OCI-LY7 (cell line): ENCODE results near the gene TECPR2. TPM values are rescaled to one million over a fixed set of nuclear protein-coding genes. Genes with fewer than 3 reads are reported as not detected.

Source experiments
- BruUV-seq: library from RNA; stranded (reverse); fragments of 400-500 nt; replicated peaks from 2 replicates; lab custom pipeline; 2021; lab: Mats Ljungman, UMichigan
- CTCF ChIA-PET: fragments of 300-600 bp; sonication (Branson Sonifier 250); formaldehyde crosslinking; loops from one replicate; lab custom pipeline; 2022; ENCODE audit warnings: antibody characterized with exemption; ENCODE audit not compliant: unreplicated experiment; lab: Charles Lee
- POLR2A ChIA-PET: fragments of 300-600 bp; sonication (Branson Sonifier 250); formaldehyde crosslinking; loops from one replicate; lab custom pipeline; 2022; ENCODE audit warnings: antibody characterized with exemption; lab: Charles Lee
- DNase-seq: peaks from one replicate; pipeline ENCODE4 v3.0.0-alpha.2; 2015; ENCODE audit warnings: low spot score
- H2AFZ ChIP-seq: fragments of 200-600 bp; sonication (generic), shearing (Covaris generic); 2 replicates; pipeline ENCODE4 v1.6.1; 2014; ENCODE audit warnings: mild to moderate bottlenecking, antibody characterized with exemption, low read length, moderate library complexity
- H3K27ac ChIP-seq: fragments of 200-600 bp; sonication (generic); 2 replicates; pipeline ENCODE4 v1.5.1; 2014; ENCODE audit warnings: mixed run types, low read depth, mild to moderate bottlenecking, moderate library complexity, low read length, inconsistent platforms; ENCODE audit not compliant: poor library complexity, severe bottlenecking
- H3K36me3 ChIP-seq: fragments of 200-600 bp; sonication (generic); 2 replicates; pipeline ENCODE4 v1.6.1; 2014; ENCODE audit warnings: mild to moderate bottlenecking, antibody characterized with exemption, low read length, moderate library complexity, mixed read lengths; ENCODE audit not compliant: insufficient read depth
- H3K4me1 ChIP-seq: fragments of 200-600 bp; sonication (generic); 2 replicates; pipeline ENCODE4 v1.5.1; 2014; ENCODE audit warnings: mild to moderate bottlenecking, low read length; ENCODE audit not compliant: insufficient read depth, poor library complexity, severe bottlenecking
- H3K4me2 ChIP-seq: fragments of 200-600 bp; sonication (generic); 2 replicates; pipeline ENCODE4 v1.6.1; 2014; ENCODE audit warnings: mild to moderate bottlenecking, low read length
- H3K4me3 ChIP-seq: fragments of 200-600 bp; sonication (generic); 2 replicates; pipeline ENCODE4 v1.5.1; 2014; ENCODE audit warnings: mild to moderate bottlenecking, low read depth, low read length; ENCODE audit not compliant: poor library complexity, severe bottlenecking
- H3K79me2 ChIP-seq: fragments of 200-600 bp; sonication (generic); 2 replicates; pipeline ENCODE4 v1.6.1; 2016; ENCODE audit warnings: low read depth, mild to moderate bottlenecking, low read length, moderate library complexity, mixed read lengths; ENCODE audit not compliant: insufficient read depth
- H3K9me2 ChIP-seq: fragments of 200-600 bp; sonication (generic); 2 replicates; pipeline ENCODE4 v1.6.1; 2016; ENCODE audit warnings: mild to moderate bottlenecking, low read length, mixed read lengths; ENCODE audit not compliant: insufficient read depth
- H3K9me3 ChIP-seq: fragments of 200-600 bp; sonication (generic); 2 replicates; pipeline ENCODE4 v1.6.1; 2014; ENCODE audit warnings: mild to moderate bottlenecking, mixed run types, low read length, mixed read lengths
- H4K20me1 ChIP-seq: fragments of 200-600 bp; sonication (generic); 2 replicates; pipeline ENCODE4 v1.6.1; 2014; ENCODE audit warnings: mild to moderate bottlenecking, antibody characterized with exemption, low read length, moderate library complexity, mixed read lengths; ENCODE audit not compliant: insufficient read depth
- CTCF ChIP-seq: fragments of 200-600 bp; sonication (generic); conservative IDR thresholded peaks from 2 replicates; pipeline ENCODE4 v1.5.1; 2014; ENCODE audit warnings: mild to moderate bottlenecking, antibody characterized with exemption, low read length, moderate library complexity, mixed read lengths
- EZH2phosphoT487 ChIP-seq: fragments of 200-600 bp; sonication (generic); IDR thresholded peaks from 2 replicates; pipeline ENCODE4 v1.6.1; 2018; ENCODE audit warnings: low read depth, borderline replicate concordance, mild to moderate bottlenecking, mixed run types, antibody characterized with exemption, low read length, moderate library complexity, mixed read lengths
- intact Hi-C: fragments of 100-400 bp; cut with micrococcal nuclease; formaldehyde crosslinking; loops from one replicate; pipeline ENCODE4 v1.10.0; 2022; ENCODE audit not compliant: unreplicated experiment
- total RNA-seq, 2 experiments: library from RNA; depleted of rRNA in 1 of 2; stranded (reverse); fragments of >200 nt in 1 of 2; shearing (Covaris generic) in 1 of 2; gene quantifications; 2 replicates each; pipeline ENCODE4 v1.2.3, GENCODE V29; 2014 to 2022

TECPR2 gene
- total RNA-seq, 2 experiments from 2014 or later: 5.3 to 12.7 TPM

DNA sequence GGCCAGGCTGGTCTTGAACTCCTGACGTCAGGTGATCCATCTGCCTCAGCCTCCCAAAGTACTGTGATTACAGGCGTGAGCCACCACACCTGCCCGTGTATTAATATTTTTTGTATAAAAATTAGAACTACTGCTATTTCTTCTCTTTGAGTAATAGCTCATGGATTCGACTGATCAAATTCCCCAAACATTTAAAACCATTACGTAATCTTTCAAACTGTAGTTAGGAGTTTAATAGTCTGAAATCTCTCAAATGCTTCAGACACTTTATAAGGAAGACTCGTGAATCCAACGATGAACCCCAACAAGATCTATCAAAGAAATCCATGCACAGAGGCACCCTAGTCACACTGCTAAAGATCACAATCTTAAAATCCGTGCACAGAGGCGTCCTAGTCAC is 16.1 kb downstream of the TECPR2 start:
- Histone ChIP-seq H3K36me3 (peaks cover 9% of the 10 kb centered on the region), H3K4me1 (no peaks in the 10 kb centered on the region), H3K4me3 (no peak overlapping the region), H3K9me2 (no peaks in the 10 kb centered on the region), H3K4me2 (no peak overlapping the region), H2AFZ (no peak overlapping the region), H4K20me1 (no peaks in the 10 kb centered on the region), H3K79me2 (no peaks in the 10 kb centered on the region), H3K9me3 (no peaks in the 10 kb centered on the region), H3K27ac (no peak overlapping the region)
- no TSS peak for BruUV-seq
- TF ChIP-seq CTCF (no peak), EZH2phosphoT487 (no peak)
- POLR2A ChIA-PET: no interaction called here
- CTCF ChIA-PET: no interaction called here
- intact Hi-C loops: no loop called here
- no peak for DNase-seq

GRCh38 chr14:102387086-102387485 is 24.3 kb downstream of the TECPR2 start:
- H4K20me1 ChIP-seq: no peaks in the 10 kb centered on the region
- no peak overlapping the region for H3K4me2 ChIP-seq
- BruUV-seq: no TSS peak
- TF ChIP-seq EZH2phosphoT487: no peak
- TF ChIP-seq CTCF: no peak
- no peaks in the 10 kb centered on the region for H3K79me2 ChIP-seq
- H3K4me3 ChIP-seq: no peak overlapping the region
- H3K9me3 ChIP-seq: no peaks in the 10 kb centered on the region
- no peaks in the 10 kb centered on the region for H3K9me2 ChIP-seq
- H3K4me1 ChIP-seq: no peaks in the 10 kb centered on the region
- POLR2A ChIA-PET: no interaction called here
- no peak overlapping the region for H3K27ac ChIP-seq
- intact Hi-C loops: no loop called here
- H3K36me3 ChIP-seq: no peaks in the 10 kb centered on the region
- no peak for DNase-seq
- H2AFZ ChIP-seq: no peak overlapping the region
- CTCF ChIA-PET: no interaction called here

- no peaks in the 10 kb centered on the region for H3K36me3 ChIP-seq
- no peak overlapping the region for H3K27ac ChIP-seq
- no peak overlapping the region for H3K4me2 ChIP-seq
- TF ChIP-seq EZH2phosphoT487: no peak
- no peak for TF ChIP-seq CTCF
- H2AFZ ChIP-seq: no peak overlapping the region
- H4K20me1 ChIP-seq: no peaks in the 10 kb centered on the region
- no peaks in the 10 kb centered on the region for H3K4me1 ChIP-seq
- DNase-seq: no peak
- intact Hi-C loops: no loop called here
- BruUV-seq: no TSS peak
- CTCF ChIA-PET: no interaction called here
- H3K79me2 ChIP-seq: no peaks in the 10 kb centered on the region
- H3K9me2 ChIP-seq: no peaks in the 10 kb centered on the region
- H3K9me3 ChIP-seq: no peaks in the 10 kb centered on the region
- no peak overlapping the region for H3K4me3 ChIP-seq
- POLR2A ChIA-PET: interaction anchor here (0.6 to 1.2 kb wide), 4 partner anchors 9 to 19 kb away, joined by 3 to 6 read pairs (median 4); no protein-coding TSS in a partner anchor
These were observed 26.5 kb downstream of the TECPR2 start for GRCh38 chr14:102389246-102389645.
